GM19324 (cell line): ENCODE results near the gene RCAN1.

Experiments
- ATAC-seq: cut with Tn5 transposase; IDR thresholded peaks from one replicate; pipeline ENCODE4 v1.9.1; 2021; ENCODE audit warnings: mild to moderate bottlenecking, moderate library complexity; ENCODE audit not compliant: unreplicated experiment, low FRiP score

RCAN1 gene

DNA sequence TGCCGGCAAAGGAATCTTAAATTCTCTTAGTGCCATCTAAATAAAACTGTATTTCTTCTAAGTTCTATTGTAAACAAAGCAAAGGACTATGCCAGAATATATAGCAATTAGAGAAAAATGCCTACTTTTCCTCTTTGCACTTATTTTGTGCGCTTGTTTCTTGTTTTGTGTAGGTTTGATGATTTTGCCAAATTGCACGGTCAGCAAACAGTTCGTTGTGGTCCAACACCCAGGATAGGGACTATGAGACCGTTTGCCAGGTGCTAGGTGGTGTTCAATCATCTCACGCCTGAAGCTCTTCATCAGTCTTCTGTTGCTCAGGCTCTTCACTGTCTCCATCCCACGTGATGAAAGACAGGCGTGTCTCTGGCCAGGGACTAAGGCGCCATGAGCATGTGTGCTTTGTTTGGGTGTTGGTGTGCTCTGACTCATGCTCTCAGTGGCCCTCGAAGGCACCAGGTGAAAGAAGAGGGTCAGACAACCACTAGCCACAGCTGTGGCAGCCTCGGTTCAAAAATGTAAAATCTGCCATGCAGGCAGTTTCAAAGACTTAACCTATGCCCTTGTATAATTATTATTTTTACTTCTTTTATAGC is 66.0 kb downstream of the RCAN1 start:
- no peak for ATAC-seq

- ATAC-seq, result no peak
Measured at GRCh38 chr21:34546542-34546941, 68.4 kb downstream of the RCAN1 start.

- peak; percentile 74 for ATAC-seq
Measured at GRCh38 chr21:34545079-34545884, 69.6 kb downstream of the RCAN1 start.

DNA sequence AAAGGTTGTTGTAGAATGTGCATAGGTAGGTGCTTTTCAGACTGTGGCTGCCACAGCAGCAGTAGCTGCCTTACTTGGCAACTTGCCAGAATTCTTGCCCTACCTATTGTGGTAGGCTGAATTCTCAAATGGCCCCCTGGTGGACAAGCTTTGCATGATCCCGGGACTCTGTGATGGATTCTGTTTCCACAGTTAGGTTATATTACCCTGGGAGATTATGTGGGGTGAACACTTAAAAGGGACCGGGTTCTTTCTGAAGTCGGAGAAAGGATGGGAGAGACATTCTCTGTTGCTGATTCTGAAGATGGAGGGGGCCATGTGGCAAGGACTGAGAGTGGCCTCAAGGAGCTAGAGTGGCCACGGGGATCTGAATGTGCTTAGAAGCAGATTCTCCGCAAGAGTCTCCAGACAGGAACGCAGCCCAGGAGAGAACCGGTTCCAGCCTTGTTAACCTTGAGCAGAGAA is 70.8 kb downstream of the RCAN1 start:
- ATAC-seq, result no peak

DNA sequence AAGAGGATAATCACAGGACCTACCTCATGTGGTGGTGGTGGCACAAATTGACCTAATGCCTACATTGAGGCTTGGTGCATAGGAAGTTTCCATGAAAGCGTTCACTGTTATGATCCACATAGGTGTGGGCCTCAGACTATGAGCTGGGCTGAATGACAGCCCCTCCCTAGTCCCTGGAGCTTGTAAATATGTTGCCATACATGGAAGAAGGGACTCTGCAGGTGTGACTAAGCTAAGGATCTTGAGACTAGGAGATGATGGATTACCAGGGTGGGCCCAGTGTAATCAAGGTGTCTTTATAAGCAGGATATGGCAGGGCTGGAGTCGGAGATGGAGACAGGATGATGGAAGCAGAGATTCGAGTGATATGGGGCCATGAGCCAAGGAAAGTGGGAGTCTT is 71.9 kb downstream of the RCAN1 start:
- ATAC-seq, result no peak

DNA sequence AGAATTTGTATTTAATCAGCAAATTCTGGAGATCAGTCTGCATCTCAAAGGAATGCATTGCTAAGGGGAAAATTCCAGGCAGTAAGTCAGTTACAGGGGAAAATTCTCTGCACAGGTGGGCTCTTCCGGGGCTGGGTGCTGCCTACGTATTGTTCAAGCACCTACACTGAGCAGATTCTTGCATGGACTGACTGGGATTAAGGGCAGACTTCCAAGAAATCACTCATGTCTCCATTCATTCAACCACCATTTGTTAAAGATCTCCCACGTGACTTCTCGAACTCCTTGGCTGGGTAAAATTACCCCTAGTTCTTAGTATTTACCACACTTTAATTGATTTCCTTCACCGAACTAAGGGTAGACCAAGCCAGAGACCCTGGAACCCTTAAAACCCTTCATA is 74.7 kb downstream of the RCAN1 start:
- ATAC-seq, result no peak

DNA sequence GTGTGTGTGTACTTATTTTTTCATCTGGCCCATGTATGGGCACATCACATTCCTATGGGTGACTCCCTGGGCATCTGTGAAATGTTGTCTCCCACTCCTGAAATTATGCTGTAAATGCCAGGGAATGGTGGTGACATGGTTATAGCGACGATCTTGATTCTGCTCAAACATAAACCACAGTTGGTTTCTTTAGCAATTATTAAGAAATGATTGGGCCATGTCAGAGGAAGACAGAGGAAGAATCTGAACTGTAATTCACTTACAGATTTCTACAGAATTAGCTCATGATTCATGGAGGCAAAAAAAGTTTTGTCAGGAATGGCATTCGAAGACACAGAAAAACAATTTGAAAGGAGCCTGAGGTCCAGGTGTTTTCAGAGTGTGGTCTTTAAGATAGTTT is 77.1 kb downstream of the RCAN1 start:
- ATAC-seq, result no peak

DNA sequence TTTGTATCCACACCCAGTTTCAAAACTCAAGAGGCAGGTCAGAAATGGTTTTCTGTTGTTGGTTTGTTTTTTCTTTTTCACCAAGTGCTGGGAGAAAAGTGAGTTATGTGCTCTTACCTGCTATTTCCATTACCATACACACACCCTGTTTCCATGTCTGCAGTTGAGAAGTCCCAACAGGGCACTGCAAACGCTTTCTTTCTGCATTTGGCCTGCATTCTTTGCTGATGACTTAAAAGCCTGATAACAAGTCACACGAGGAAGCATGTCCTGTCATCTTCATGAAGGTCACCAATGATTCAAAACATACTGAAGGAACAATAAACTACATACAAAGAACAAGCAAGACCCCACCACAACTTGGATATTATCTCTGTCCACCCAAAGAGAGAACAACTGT is 78.1 kb downstream of the RCAN1 start:
- ATAC-seq, result no peak

DNA sequence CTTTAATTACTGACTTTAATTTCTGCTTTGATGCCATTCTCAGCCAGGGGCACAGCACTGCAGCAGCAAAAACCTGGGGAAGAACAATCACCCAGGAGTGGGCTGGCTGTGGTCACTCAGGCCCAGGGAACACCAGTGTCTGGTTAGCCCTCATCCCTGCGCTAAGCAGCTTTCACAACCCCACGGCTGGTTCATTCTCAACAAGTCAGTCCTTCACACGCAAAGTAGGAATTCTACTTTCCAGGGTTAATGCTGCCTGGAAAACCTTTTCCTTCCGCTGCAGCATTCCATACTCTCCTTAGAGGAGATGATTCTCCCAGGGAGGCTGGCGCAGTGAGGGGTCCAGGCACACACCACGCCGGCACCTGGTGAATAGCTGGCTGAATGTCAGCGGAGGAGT is 78.6 kb downstream of the RCAN1 start:
- no peak for ATAC-seq

GRCh38 chr21:34535886-34536285 is 79.0 kb downstream of the RCAN1 start:
- ATAC-seq, result no peak

DNA sequence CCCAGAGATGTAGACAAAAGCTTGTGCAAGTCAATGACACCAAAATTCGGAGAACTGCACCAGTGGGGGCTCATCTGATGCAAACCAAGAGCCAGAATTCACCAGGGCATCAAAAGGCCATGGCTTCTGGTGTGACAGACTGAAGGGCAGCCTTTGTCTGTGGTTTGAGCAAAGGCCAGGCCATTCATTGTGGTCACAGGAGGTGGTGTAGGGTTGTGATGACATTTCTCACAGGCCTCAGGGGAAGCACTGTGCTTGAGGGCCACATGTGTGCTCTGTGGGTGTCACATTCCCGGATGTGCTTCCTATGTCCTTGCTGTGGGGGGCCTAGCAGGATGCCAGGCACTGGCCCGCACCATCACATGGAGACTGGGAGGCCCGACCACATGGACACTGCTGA is 80.4 kb downstream of the RCAN1 start:
- ATAC-seq, result no peak

DNA sequence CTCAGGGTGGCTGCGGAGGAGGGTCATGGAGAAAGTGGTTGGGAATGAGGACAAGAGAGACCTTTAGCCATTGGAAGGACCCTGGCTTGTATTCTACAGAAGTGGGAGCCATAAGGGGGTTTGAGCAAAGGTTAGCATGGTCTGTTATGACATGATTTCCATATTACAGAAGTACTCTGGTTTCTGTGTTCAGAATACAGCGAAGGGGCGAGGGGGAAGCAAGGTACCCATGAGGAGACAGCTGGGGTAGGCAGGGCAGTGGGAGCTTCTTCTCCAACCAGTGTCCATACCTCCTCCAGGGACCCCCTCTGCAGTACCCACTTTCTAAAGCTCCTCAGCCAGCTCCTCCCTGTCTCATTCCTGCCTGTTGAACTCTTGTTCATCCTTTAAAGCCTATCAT is 81.0 kb downstream of the RCAN1 start:
- no peak for ATAC-seq

- ATAC-seq, result no peak
Measured at GRCh38 chr21:34531399-34531798, 83.5 kb downstream of the RCAN1 start.

DNA sequence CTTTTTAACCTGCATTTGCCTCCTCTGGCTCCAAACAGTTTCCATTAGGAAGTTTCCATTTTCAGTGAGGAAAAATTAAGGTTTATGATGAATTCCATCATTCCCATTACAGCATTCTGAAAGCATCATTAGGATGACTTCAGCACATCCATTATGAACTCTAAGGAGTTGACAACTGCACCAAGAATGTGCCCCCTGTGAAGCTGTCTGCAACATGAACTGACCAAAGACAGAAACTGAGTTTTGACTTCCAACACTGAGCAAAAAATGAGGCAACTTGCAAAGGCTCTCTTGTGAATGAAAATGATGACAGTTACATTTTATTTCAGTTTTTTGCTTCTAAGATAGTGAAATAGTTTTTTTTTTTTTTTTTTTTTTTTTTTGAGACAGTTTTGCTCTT is 84.7 kb downstream of the RCAN1 start:
- ATAC-seq, result no peak

DNA sequence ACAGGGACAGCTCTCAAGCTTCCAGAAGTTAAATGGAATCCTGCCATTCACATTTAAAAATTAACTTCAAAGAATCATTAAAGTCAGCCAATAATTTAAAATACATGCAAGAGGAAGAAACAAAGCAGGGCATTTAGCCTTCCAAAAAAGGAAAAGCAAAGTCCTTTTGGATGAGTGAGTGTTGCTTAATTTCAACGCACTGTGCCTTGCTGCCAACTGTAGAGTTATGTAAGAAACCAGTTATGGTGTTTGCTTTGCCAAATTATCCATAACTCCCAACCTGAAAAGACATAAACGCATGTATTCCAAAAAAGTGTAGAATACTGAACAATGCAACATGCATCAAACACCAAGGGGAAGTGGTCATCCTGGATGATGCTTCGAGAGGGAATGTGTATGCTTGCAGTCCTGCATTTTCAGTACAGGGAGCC is 86.8 kb downstream of the RCAN1 start:
- no peak for ATAC-seq

GRCh38 chr21:34526618-34527290 is 88.2 kb downstream of the RCAN1 start:
- ATAC-seq, result no peak

DNA sequence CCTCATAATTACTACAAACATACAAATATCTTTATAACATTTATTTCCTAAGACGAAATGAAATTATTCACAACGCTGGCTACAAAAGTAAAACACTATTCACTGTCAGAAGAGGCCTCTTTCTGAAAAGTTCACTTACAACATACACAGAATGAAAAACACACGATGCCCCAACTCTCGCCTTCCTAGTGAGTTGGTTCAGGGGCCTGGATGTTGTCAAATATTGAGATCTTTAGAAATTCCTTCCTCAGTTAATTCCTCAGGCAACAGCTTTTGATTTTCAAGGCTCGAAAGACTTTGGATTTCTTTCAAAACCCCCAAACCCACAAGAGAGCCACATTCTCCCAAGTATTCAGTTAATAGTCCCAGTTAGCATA is 88.7 kb downstream of the RCAN1 start:
- ATAC-seq, result no peak

GRCh38 chr21:34524646-34525601 is 90.0 kb downstream of the RCAN1 start:
- no peak for ATAC-seq

GRCh38 chr21:34523019-34523555 is 91.8 kb downstream of the RCAN1 start:
- no peak for ATAC-seq

GRCh38 chr21:34522284-34522683 is 92.6 kb downstream of the RCAN1 start:
- ATAC-seq, result no peak
